SU-DHL-6 (cell line): Measurements from ENCODE around the gene KLHL42.

Experiments used
- H2AFZ ChIP-seq: fragments of 200-600 bp; sonication (generic); 2 replicates; pipeline ENCODE4 v1.6.1; 2014; ENCODE audit warnings: low read depth, mild to moderate bottlenecking, moderate library complexity, mixed read lengths, antibody characterized with exemption, low read length; ENCODE audit not compliant: severe bottlenecking
- H3F3A ChIP-seq: fragments of 200-600 bp; shearing (Covaris generic); 2 replicates; pipeline ENCODE4 v1.6.0; 2016; ENCODE audit warnings: antibody characterized with exemption, mild to moderate bottlenecking; ENCODE audit not compliant: insufficient read depth
- H3K27ac ChIP-seq: fragments of 200-600 bp; sonication (generic); 2 replicates; pipeline ENCODE4 v1.5.1; 2016; ENCODE audit warnings: low read depth, mild to moderate bottlenecking, low read length, moderate library complexity, mixed read lengths
- H3K27me3 ChIP-seq: fragments of 200-600 bp; sonication (generic), shearing (Covaris generic); 2 replicates; pipeline ENCODE4 v1.6.0; 2014; ENCODE audit warnings: mild to moderate bottlenecking, low read length
- H3K36me3 ChIP-seq: fragments of 200-600 bp; sonication (generic); 2 replicates; pipeline ENCODE4 v1.6.1; 2014; ENCODE audit warnings: mild to moderate bottlenecking, low read length, mixed read lengths
- H3K4me2 ChIP-seq: fragments of 300-600, 200-600 bp; shearing (Covaris generic), sonication (generic); 2 replicates; pipeline ENCODE4 v1.6.0; 2014; ENCODE audit warnings: low read length, low read depth, mild to moderate bottlenecking; ENCODE audit not compliant: poor library complexity, severe bottlenecking
- H3K4me3 ChIP-seq: fragments of 200-600 bp; sonication (generic); 2 replicates; pipeline ENCODE4 v1.5.1; 2014; ENCODE audit warnings: antibody characterized with exemption, low read length, mild to moderate bottlenecking, mixed read lengths; ENCODE audit not compliant: insufficient read depth, poor library complexity, severe bottlenecking
- H3K79me2 ChIP-seq: fragments of 200-600 bp; sonication (generic); 2 replicates; pipeline ENCODE4 v1.6.1; 2014; ENCODE audit warnings: mild to moderate bottlenecking, low read length, moderate library complexity; ENCODE audit not compliant: insufficient read depth
- H3K9ac ChIP-seq: fragments of 200-600 bp; sonication (generic); 2 replicates; pipeline ENCODE4 v1.7.0; 2014; ENCODE audit warnings: mild to moderate bottlenecking, low read length
- H3K9me2 ChIP-seq: fragments of 200-600 bp; sonication (generic); replicated peaks from 2 replicates; pipeline ENCODE4 v1.6.1; 2014; ENCODE audit warnings: low read length; ENCODE audit not compliant: insufficient read depth
- H3K9me3 ChIP-seq: fragments of 200-600 bp; sonication (generic); 2 replicates; pipeline ENCODE4 v1.6.1; 2014; ENCODE audit warnings: low read length, mixed read lengths; ENCODE audit not compliant: insufficient read depth
- H4K20me1 ChIP-seq: fragments of 200-600 bp; sonication (generic); 2 replicates; pipeline ENCODE4 v1.6.1; 2014; ENCODE audit warnings: low read depth, mild to moderate bottlenecking, antibody characterized with exemption, low read length, moderate library complexity, mixed read lengths
- CTCF ChIP-seq: fragments of 200-600 bp; sonication (generic); IDR thresholded peaks from one replicate; pipeline ENCODE4 v1.5.1; 2017; ENCODE audit warnings: antibody characterized with exemption, mild to moderate bottlenecking, low read length, moderate library complexity; ENCODE audit not compliant: insufficient read depth, poor library complexity, severe bottlenecking
- EZH2phosphoT487 ChIP-seq: fragments of 200-600 bp; sonication (generic), shearing (Covaris generic); conservative IDR thresholded peaks from 2 replicates; pipeline ENCODE4 v1.6.1; 2018; ENCODE audit warnings: mild to moderate bottlenecking, antibody characterized with exemption, low read length, moderate library complexity, mixed read lengths

Gene KLHL42

GRCh38 chr12:27823038-27823437, 43.0 kb downstream of the KLHL42 start:
- Histone ChIP-seq H4K20me1 (no peaks in the 10 kb centered on the region), H3K27ac (peak overlapping the region; percentile 98), H3K4me3 (peak overlapping the region; percentile 53), H3F3A (peaks cover 48% of the 10 kb centered on the region), H2AFZ (no peak overlapping the region), H3K36me3 (no peaks in the 10 kb centered on the region), H3K9me3 (no peaks in the 10 kb centered on the region), H3K9me2 (no peaks in the 10 kb centered on the region), H3K79me2 (peaks cover under 1% of the 10 kb centered on the region; the same call in 1 of the 2 replicates), H3K27me3 (no peaks in the 10 kb centered on the region), H3K4me2 (peak overlapping the region; percentile 58), H3K9ac (peak overlapping the region; percentile 55)
- no peak for TF ChIP-seq CTCF
- TF ChIP-seq EZH2phosphoT487: no peak

- H3K9me3 ChIP-seq: no peaks in the 10 kb centered on the region
- H2AFZ ChIP-seq: no peak overlapping the region
- no peaks in the 10 kb centered on the region for H3K9me2 ChIP-seq
- peaks cover 10% of the 10 kb centered on the region for H3K79me2 ChIP-seq
- peak overlapping the region; percentile 58 for H3K4me2 ChIP-seq
- peaks cover 42% of the 10 kb centered on the region for H3F3A ChIP-seq
- peak overlapping the region; percentile 53 for H3K4me3 ChIP-seq
- peak overlapping the region; percentile 98 for H3K27ac ChIP-seq
- peak overlapping the region; percentile 61 for H3K9ac ChIP-seq
- no peaks in the 10 kb centered on the region for H3K27me3 ChIP-seq
- TF ChIP-seq CTCF: no peak
- TF ChIP-seq EZH2phosphoT487: no peak
- H3K36me3 ChIP-seq: no peaks in the 10 kb centered on the region
- no peaks in the 10 kb centered on the region for H4K20me1 ChIP-seq
Measured at GRCh38 chr12:27824126-27824842, 44.3 kb downstream of the KLHL42 start.

- no peaks in the 10 kb centered on the region for H3K27me3 ChIP-seq
Measured at GRCh38 chr12:27826076-27826475, 46.0 kb downstream of the KLHL42 start.

More at GRCh38 chr12:27826076-27826475, 46.0 kb downstream of the KLHL42 start:
- peaks cover 27% of the 10 kb centered on the region for H3K79me2 ChIP-seq
- no peaks in the 10 kb centered on the region for H4K20me1 ChIP-seq
- H3K36me3 ChIP-seq: no peaks in the 10 kb centered on the region
- H3F3A ChIP-seq: peaks cover 48% of the 10 kb centered on the region
- H3K9ac ChIP-seq: no peak overlapping the region
- H3K9me2 ChIP-seq: no peaks in the 10 kb centered on the region
- no peak overlapping the region for H3K4me3 ChIP-seq
- no peak overlapping the region for H2AFZ ChIP-seq
- no peaks in the 10 kb centered on the region for H3K9me3 ChIP-seq
- no peak overlapping the region for H3K4me2 ChIP-seq
- H3K27ac ChIP-seq: peak overlapping the region; percentile 98
- TF ChIP-seq CTCF: no peak
- TF ChIP-seq EZH2phosphoT487: no peak
